LNCAP (cell line): ENCODE results near the gene NEURL3.

Experiments used
- CTCF ChIP-seq: fragments of 450-650 bp; IDR thresholded peaks from 2 replicates; pipeline ENCODE4 v1.5.1; 2017; ENCODE audit warnings: mild to moderate bottlenecking

The NEURL3 gene

GRCh38 chr2:96542357-96542977 is 37.3 kb upstream of the NEURL3 start:
- no peak for TF ChIP-seq CTCF

- no peak for TF ChIP-seq CTCF
These were observed 36.4 kb upstream of the NEURL3 start for GRCh38 chr2:96541398-96542152.

GRCh38 chr2:96540136-96540535 is 35.0 kb upstream of the NEURL3 start:
- no peak for TF ChIP-seq CTCF

DNA sequence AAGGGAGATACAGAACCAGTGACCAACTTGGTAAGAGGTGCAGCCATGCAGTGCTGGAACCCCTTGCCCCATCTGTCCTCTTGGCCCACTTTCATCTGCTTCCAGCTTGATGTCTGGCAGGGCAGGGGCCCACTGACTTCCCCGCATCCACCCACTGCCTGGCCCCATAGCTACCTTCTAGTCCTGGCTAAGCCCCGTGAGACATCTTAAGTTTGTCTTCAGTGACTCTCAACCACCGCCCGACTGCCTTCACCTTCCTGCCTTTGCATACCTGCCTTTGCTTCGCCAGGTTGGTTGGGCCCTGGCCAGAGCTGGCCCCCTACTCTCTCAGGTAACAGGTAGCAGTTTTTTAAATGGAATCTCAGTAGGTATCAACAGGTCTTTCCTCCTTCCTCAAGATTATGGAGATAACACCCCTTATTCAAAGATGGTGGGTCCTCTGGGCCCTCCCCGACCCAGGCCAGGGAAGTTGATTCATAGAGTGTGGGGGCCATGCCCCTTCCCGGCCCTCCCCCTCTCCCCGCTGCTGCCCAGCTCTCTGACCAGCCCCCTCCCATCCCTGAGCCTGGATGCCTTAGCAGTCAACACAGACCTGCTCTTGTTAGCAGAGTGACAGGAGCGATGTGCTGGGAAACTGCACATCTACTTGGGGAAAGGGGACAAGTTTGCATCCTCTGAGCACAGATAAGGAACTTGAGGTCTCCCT is 34.2 kb upstream of the NEURL3 start:
- no peak for TF ChIP-seq CTCF

DNA sequence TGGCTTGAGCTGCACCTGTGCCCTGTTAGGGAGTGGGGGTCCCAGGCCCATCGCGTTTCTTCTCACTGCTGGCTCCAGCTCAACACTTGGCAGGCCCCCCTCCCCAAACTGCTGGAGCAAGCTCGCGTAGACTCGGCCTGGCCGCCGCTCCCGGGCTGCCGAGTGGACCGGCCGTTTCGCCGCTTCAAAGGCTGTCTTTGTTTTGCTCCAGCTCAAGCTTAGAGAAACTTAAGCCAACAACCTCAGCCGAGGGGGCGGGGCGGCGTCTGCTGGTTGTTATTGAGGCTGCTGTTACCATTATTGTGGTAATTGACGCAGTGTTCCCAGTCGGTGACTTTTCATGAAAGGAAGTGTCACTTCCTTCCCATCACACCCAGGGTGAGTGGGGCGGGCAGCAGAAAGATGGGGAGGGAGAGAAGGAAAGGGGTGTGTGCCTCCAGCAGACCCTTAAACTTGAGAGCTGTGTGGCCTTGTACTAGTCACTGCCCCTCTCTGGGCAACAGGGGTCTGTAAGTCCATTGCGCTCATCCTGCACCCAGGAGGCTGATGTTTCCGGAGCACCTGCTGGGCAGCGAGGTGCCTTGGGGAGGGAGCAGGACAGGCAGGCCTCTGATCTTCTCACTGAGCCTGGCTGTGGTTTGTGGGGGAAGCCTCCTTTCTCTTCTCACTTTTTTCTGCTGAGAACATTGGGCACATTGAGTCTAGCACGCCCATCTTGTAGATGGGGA is 33.5 kb upstream of the NEURL3 start:
- TF ChIP-seq CTCF: no peak

DNA sequence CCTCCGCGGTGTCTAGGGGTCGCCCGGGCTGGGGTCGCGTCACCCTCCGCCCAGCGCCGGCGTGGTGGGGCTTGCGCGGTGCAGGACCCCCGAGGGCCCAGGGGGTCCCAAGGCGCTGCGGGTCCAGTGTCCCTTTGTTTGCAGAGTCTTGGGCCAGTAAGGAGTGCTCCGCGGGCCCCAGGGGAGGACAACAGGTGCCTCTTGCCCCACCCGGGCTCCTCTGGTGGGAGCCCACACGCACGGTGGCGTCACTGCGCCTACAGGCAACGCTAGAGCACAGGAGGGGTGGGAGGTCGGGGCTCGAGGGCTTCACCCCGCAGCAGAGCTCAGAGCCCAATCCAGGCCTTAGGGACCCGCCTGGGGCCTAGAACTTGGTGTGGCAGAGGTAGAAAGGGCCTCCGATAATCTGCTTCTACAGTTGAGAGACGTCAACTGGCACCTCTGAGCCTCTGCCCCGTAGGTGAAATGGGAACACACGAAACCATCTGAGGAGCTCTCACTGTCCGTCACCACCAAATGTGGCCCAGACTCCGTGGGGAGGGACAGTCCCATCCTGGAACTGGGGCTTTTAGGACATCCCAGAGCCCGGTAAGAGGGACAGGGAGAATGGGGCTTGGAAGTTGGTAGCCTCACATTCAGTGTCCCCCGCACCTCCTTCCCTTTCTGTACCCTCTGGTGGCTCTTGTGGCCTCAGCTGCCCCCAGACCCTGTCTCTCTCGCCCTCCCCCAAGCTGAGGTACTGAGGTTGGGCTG is 32.8 kb upstream of the NEURL3 start:
- no peak for TF ChIP-seq CTCF
